Measurements from ENCODE around the gene HOXB5.

Gene HOXB5

GRCh38 chr17:48596735-48597527 lies 3.4 kb upstream of the HOXB5 start:
- DNase-seq, result no peak
- peaks cover 55% of the 10 kb centered on the region for H3K4me1 Mint-ChIP-seq
- no peak for TF ChIP-seq CTCF (IDR thresholded peaks at IDR 0.05)
- peaks cover 99% of the 10 kb centered on the region for H3K36me3 Mint-ChIP-seq (ENCODE audit: low read depth)
- peak overlapping the region; percentile 99 for H3K4me3 Mint-ChIP-seq
- H3K27me3 Mint-ChIP-seq (ENCODE audit: low read depth, poor library complexity), result peaks cover 20% of the 10 kb centered on the region
- peak overlapping the region; percentile 100 for H3K27ac Mint-ChIP-seq
- no peaks in the 10 kb centered on the region for H3K9me3 Mint-ChIP-seq

GRCh38 chr17:48596000-48596734 lies 2.6 kb upstream of the HOXB5 start:
- H3K4me3 Mint-ChIP-seq, result peak overlapping the region; percentile 99
- peaks cover 99% of the 10 kb centered on the region for H3K36me3 Mint-ChIP-seq (ENCODE audit: low read depth)
- peak overlapping the region; percentile 100 for H3K27ac Mint-ChIP-seq
- peaks cover 20% of the 10 kb centered on the region for H3K27me3 Mint-ChIP-seq (ENCODE audit: low read depth, poor library complexity)
- no peak for TF ChIP-seq CTCF (IDR thresholded peaks at IDR 0.05)
- H3K9me3 Mint-ChIP-seq, result no peaks in the 10 kb centered on the region
- DNase-seq, result peak; percentile 57
- peaks cover 53% of the 10 kb centered on the region for H3K4me1 Mint-ChIP-seq

- peak; percentile 54 for DNase-seq
- no peak for TF ChIP-seq CTCF (IDR thresholded peaks at IDR 0.05)
- Mint-ChIP-seq H3K4me1 (peaks cover 46% of the 10 kb centered on the region), H3K4me3 (peak overlapping the region; percentile 99), H3K27ac (peak overlapping the region; percentile 99), H3K27me3 (ENCODE audit: low read depth, poor library complexity) (peaks cover 23% of the 10 kb centered on the region), H3K36me3 (ENCODE audit: low read depth) (peaks cover 99% of the 10 kb centered on the region), H3K9me3 (peaks cover 2% of the 10 kb centered on the region)
Observed at GRCh38 chr17:48595278-48595999, 1.9 kb upstream of the HOXB5 start.

GRCh38 chr17:48594538-48595277 lies 1.1 kb upstream of the HOXB5 start:
- Mint-ChIP-seq H3K36me3 (ENCODE audit: low read depth) (peaks cover 99% of the 10 kb centered on the region), H3K27me3 (ENCODE audit: low read depth, poor library complexity) (peaks cover 27% of the 10 kb centered on the region), H3K4me1 (peaks cover 39% of the 10 kb centered on the region), H3K9me3 (peaks cover 4% of the 10 kb centered on the region), H3K4me3 (peak overlapping the region; percentile 99), H3K27ac (peak overlapping the region; percentile 99)
- TF ChIP-seq CTCF (IDR thresholded peaks at IDR 0.05), result no peak
- DNase-seq, result no peak

- Mint-ChIP-seq H3K9me3 (peaks cover 4% of the 10 kb centered on the region), H3K27ac (peak overlapping the region; percentile 99), H3K27me3 (ENCODE audit: low read depth, poor library complexity) (peaks cover 26% of the 10 kb centered on the region), H3K4me3 (peak overlapping the region; percentile 99), H3K36me3 (ENCODE audit: low read depth) (peaks cover 99% of the 10 kb centered on the region), H3K4me1 (peaks cover 31% of the 10 kb centered on the region)
- TF ChIP-seq CTCF (IDR thresholded peaks at IDR 0.05), result peak; percentile 95
- DNase-seq, result peak; percentile 94
Observed at GRCh38 chr17:48593840-48594537, 410 bp upstream of the HOXB5 start.
